Astrocyte (in vitro differentiated cells and primary cell): ENCODE results near the gene CMSS1.

Experiments
- CTCF ChIP-seq: IDR thresholded peaks from 2 replicates; pipeline ENCODE4 v1.5.1; 2011; ENCODE audit warnings: low read depth, mild to moderate bottlenecking, inconsistent platforms, low read length, moderate library complexity; ENCODE audit not compliant: insufficient read depth
- EZH2 ChIP-seq: IDR thresholded peaks from 2 replicates; pipeline ENCODE4 v1.6.1; 2012; ENCODE audit warnings: mild to moderate bottlenecking, low read length, inconsistent platforms; ENCODE audit not compliant: insufficient read depth

GRCh38 chr3:99837715-99838114 is 20.1 kb downstream of the CMSS1 start:
- TF ChIP-seq CTCF (no peak), EZH2 (no peak)
